Endodermal cell (in vitro differentiated cells): Measurements from ENCODE around the gene ARIH1. TPM values are rescaled to one million over a fixed set of nuclear protein-coding genes. Genes with fewer than 3 reads are reported as not detected.

Experiments
- DNase-seq: peaks from one replicate; pipeline ENCODE4 v3.0.0-alpha.2; 2017
- H3K27ac ChIP-seq: 2 replicates; pipeline ENCODE4 v1.5.1; 2013; ENCODE audit warnings: mild to moderate bottlenecking, low read depth, low read length, moderate library complexity
- H3K27me3 ChIP-seq: 2 replicates; pipeline ENCODE4 v1.6.1; 2013; ENCODE audit warnings: mild to moderate bottlenecking, low read length, moderate library complexity; ENCODE audit not compliant: insufficient read depth, control insufficient read depth, poor library complexity, severe bottlenecking
- H3K36me3 ChIP-seq: 2 replicates; pipeline ENCODE4 v1.7.0; 2013; ENCODE audit warnings: mild to moderate bottlenecking, low read length, moderate library complexity; ENCODE audit not compliant: control insufficient read depth, insufficient read depth
- H3K4me1 ChIP-seq: one replicate; pipeline ENCODE4 v1.7.0; 2013; ENCODE audit warnings: low read length; ENCODE audit not compliant: control insufficient read depth, insufficient read depth
- H3K4me3 ChIP-seq: 2 replicates; pipeline ENCODE4 v1.5.1; 2013; ENCODE audit warnings: mild to moderate bottlenecking, low read length, moderate library complexity
- H3K9ac ChIP-seq: 2 replicates; pipeline ENCODE4 v1.6.1; 2013; ENCODE audit warnings: mild to moderate bottlenecking, low read length, moderate library complexity; ENCODE audit not compliant: poor library complexity, severe bottlenecking; ENCODE audit errors: extremely low read depth
- H3K9me3 ChIP-seq: 2 replicates; pipeline ENCODE4 v1.6.1; 2013; ENCODE audit warnings: mild to moderate bottlenecking, low read length, moderate library complexity; ENCODE audit not compliant: control insufficient read depth
- H3K27ac Mint-ChIP-seq: 2 replicates; pipeline ENCODE4 v1.8.0; 2020; ENCODE audit warnings: mixed read lengths
- H3K27me3 Mint-ChIP-seq: 2 replicates; pipeline ENCODE4 v1.8.0; 2021; ENCODE audit warnings: mild to moderate bottlenecking, mixed read lengths; ENCODE audit not compliant: insufficient read depth
- H3K36me3 Mint-ChIP-seq: 2 replicates; pipeline ENCODE4 v1.8.0; 2020; ENCODE audit warnings: low read depth, mixed read lengths
- H3K4me1 Mint-ChIP-seq: 2 replicates; pipeline ENCODE4 v1.8.0; 2020; ENCODE audit warnings: mixed read lengths
- H3K4me3 Mint-ChIP-seq: 2 replicates; pipeline ENCODE4 v1.8.0; 2020; ENCODE audit warnings: mild to moderate bottlenecking, moderate library complexity, mixed read lengths
- H3K9me3 Mint-ChIP-seq: 2 replicates; pipeline ENCODE4 v1.8.0; 2020; ENCODE audit warnings: mild to moderate bottlenecking, mixed read lengths
- CTCF ChIP-seq: fragments of 200-600 bp; sonication (generic); conservative IDR thresholded peaks from 2 replicates; pipeline ENCODE4 v1.5.0; 2021; ENCODE audit warnings: antibody characterized with exemption, mild to moderate bottlenecking
- WGBS, 2 experiments: methylation state at CpG; one replicate each; pipeline versions ENCODE4 v1.1.5 to v1.1.7; 2013; ENCODE audit warnings: missing lambda C conversion rate in 2 of 2, mixed read lengths in 1 of 2; ENCODE audit not compliant: insufficient coverage in 1 of 2, insufficient read length in 1 of 2; 5-methylcytosine and 5-hydroxymethylcytosine counted together
- total RNA-seq, 2 donors: library from RNA; stranded (reverse); fragmentation: NEBNext Ultra II Directional in 1 of 2; extraction: Animal tissue kit (Norgen Biotek cat#: 25700) in 1 of 2; gene quantifications; 2 replicates in 1 of 2; 3 replicates in 1 of 2; pipeline ENCODE4 v1.2.1, GENCODE V29; 2021

Gene ARIH1
- total RNA-seq, 2 donors from 2014 or later: 183 to 238 TPM

DNA sequence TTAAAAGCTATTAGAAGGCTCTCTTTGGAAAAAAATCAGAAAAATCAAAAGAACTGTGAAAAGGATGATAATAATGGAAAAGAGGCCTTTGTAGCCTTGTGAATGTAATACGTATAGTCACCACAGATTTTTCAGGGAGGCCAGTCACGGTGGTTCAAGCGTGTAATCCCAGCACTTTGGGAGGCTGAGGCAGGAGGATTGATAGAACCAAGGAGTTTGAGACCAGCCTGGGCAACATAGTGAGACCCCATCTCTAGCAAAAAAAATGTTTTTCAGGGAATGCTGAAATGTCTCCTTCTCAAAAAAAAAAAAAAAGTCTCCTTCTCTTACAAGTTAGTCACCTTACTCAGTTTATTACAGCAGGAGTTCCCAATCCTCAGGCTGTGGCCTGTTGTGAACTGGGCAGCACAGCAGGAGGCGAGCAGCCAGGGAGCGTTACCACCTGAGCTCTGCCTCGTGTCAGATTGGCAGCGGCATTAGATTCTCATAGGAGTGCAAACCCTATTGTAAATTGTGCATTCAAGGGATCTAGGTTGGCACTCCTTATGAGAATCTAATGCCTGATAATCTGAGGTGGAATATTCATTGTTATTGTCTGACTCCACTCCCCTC lies 15.9 kb downstream of the ARIH1 start:
- no peak overlapping the region for H3K4me3 Mint-ChIP-seq
- H3K4me1 Mint-ChIP-seq: peaks cover 18% of the 10 kb centered on the region
- H3K27me3 Mint-ChIP-seq: no peaks in the 10 kb centered on the region
- no peak for DNase-seq
- H3K4me1 ChIP-seq: no peaks in the 10 kb centered on the region
- H3K27ac ChIP-seq: no peak overlapping the region
- H3K27me3 ChIP-seq: no peaks in the 10 kb centered on the region
- H3K9me3 ChIP-seq: no peaks in the 10 kb centered on the region
- TF ChIP-seq CTCF: no peak
- peaks cover 22% of the 10 kb centered on the region for H3K36me3 ChIP-seq
- H3K36me3 Mint-ChIP-seq: peaks cover 19% of the 10 kb centered on the region
- H3K9me3 Mint-ChIP-seq: no peaks in the 10 kb centered on the region
- H3K4me3 ChIP-seq: no peak overlapping the region
- no peak overlapping the region for H3K9ac ChIP-seq
- WGBS, 2 experiments: 96 to 97% methylated on average over 7 of the region's 7 CpGs
- peak overlapping the region; percentile 83 for H3K27ac Mint-ChIP-seq

DNA sequence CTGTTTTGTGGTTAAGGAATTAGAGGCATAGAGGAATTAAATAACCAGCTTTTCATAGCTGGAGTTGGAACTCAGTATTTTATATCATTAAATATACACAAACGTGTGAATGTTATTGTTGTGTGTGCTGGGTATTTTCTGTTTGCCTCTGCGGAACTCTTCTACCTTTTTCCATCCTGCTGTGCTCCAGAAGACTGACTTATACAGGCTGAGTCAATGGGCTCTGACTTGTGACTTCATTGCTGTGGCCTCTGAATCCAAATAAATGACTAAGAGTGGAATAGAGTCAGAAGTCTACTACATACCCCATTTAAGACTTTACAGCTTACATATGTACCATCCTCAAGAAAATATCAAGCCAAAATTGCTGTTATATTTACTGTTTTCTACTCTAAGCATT lies 17.6 kb downstream of the ARIH1 start:
- DNase-seq: no peak
- Mint-ChIP-seq H3K4me3 (no peak overlapping the region), H3K9me3 (no peaks in the 10 kb centered on the region), H3K4me1 (peaks cover 18% of the 10 kb centered on the region), H3K36me3 (peaks cover 15% of the 10 kb centered on the region), H3K27ac (no peak overlapping the region), H3K27me3 (no peaks in the 10 kb centered on the region)
- no peak overlapping the region for H3K27ac ChIP-seq
- no peak overlapping the region for H3K4me3 ChIP-seq
- peaks cover 25% of the 10 kb centered on the region for H3K36me3 ChIP-seq
- H3K27me3 ChIP-seq: no peaks in the 10 kb centered on the region
- 0% methylated on average over 1 of the region's 2 CpGs; no CpG with 5 or more reads in 1 of the 2 experiments for WGBS, 2 experiments
- H3K9ac ChIP-seq: no peak overlapping the region
- TF ChIP-seq CTCF: no peak
- H3K4me1 ChIP-seq: no peaks in the 10 kb centered on the region
- no peaks in the 10 kb centered on the region for H3K9me3 ChIP-seq

DNA sequence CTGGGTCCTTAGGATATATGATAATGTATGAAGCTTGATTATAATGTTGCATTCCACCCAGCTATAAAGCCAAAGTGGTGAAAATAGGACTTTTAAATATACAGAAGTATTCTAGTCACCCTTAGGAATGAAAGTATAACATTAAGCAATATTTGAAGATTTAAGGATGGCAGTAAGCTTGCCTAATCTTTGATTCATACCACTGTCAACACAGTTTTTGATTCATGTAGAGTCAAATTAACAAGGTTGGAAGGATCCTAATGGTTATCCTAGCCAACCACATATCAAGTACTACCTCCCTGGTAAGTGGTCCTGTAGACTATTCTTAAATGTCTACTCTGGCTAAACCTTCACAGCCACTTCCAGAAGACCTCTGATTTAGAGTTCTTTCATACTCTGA lies 18.6 kb downstream of the ARIH1 start:
- H3K36me3 ChIP-seq: peaks cover 31% of the 10 kb centered on the region
- H3K4me3 ChIP-seq: no peak overlapping the region
- DNase-seq: no peak
- H3K27ac ChIP-seq: no peak overlapping the region
- peaks cover 18% of the 10 kb centered on the region for H3K36me3 Mint-ChIP-seq
- H3K9me3 Mint-ChIP-seq: no peaks in the 10 kb centered on the region
- TF ChIP-seq CTCF: no peak
- H3K9ac ChIP-seq: no peak overlapping the region
- H3K27me3 ChIP-seq: no peaks in the 10 kb centered on the region
- no peak overlapping the region for H3K27ac Mint-ChIP-seq
- no peaks in the 10 kb centered on the region for H3K4me1 ChIP-seq
- no peak overlapping the region for H3K4me3 Mint-ChIP-seq
- H3K4me1 Mint-ChIP-seq: peaks cover 20% of the 10 kb centered on the region
- no peaks in the 10 kb centered on the region for H3K27me3 Mint-ChIP-seq
- no peaks in the 10 kb centered on the region for H3K9me3 ChIP-seq
